ENCODE measurements around the gene UBA1.

GRCh38 chrX:47202877-47203276 is 9.2 kb downstream of the UBA1 start:
- TF ChIP-seq CTCF (IDR thresholded peaks at IDR 0.05): no peak
- TF ChIP-seq POLR2AphosphoS5 (IDR thresholded peaks at IDR 0.05): no peak
- no peak for TF ChIP-seq POLR2A (IDR thresholded peaks at IDR 0.05)

Data from prostate gland (tissue), 2 donors.